Testis (tissue), 3 donors: ENCODE results near the gene TUBA4B. TPM values are rescaled to one million over a fixed set of nuclear protein-coding genes. Genes with fewer than 3 reads are reported as not detected.

ENCODE experiments used
- DNase-seq: peaks from one replicate; pipeline ENCODE4 v3.0.0-alpha.2; 2019
- H3K27ac ChIP-seq, 2 donors: fragments of 200-600 bp; sonication (generic); one replicate each; pipeline ENCODE4 v1.5.1; 2019
- H3K27me3 ChIP-seq: fragments of 200-600 bp; sonication (generic); one replicate; pipeline ENCODE4 v1.5.1; 2019
- H3K36me3 ChIP-seq: fragments of 200-600 bp; sonication (generic); one replicate; pipeline ENCODE4 v1.5.1; 2017; ENCODE audit warnings: low read depth; ENCODE audit errors: missing control alignments
- H3K4me1 ChIP-seq: fragments of 200-600 bp; sonication (generic); one replicate; pipeline ENCODE4 v1.5.1; 2019
- H3K4me3 ChIP-seq, 2 donors: fragments of 200-600 bp; sonication (generic); one replicate each; pipeline ENCODE4 v1.5.1; 2017 to 2019
- H3K9me3 ChIP-seq: fragments of 200-600 bp; sonication (generic); one replicate; pipeline ENCODE4 v1.5.1; 2017
- CTCF ChIP-seq, 3 experiments: fragments of 450-650 bp in 2 of 3; fragments of 200-600 bp in 1 of 3; sonication (generic) in 1 of 3; IDR thresholded peaks; one replicate each; pipeline ENCODE4 v1.5.1; 2016 to 2019; ENCODE audit warnings: antibody characterized with exemption in 3 of 3, mild to moderate bottlenecking in 2 of 3, moderate library complexity in 1 of 3
- POLR2A ChIP-seq: fragments of 450-650 bp; IDR thresholded peaks from one replicate; pipeline ENCODE4 v1.6.1; 2017; ENCODE audit warnings: antibody characterized with exemption, mild to moderate bottlenecking, moderate library complexity
- whole genome bisulfite sequencing, 2 donors: methylation state at CpG; one replicate each; pipeline ENCODE4 v1.1.5; 2018; 5-methylcytosine and 5-hydroxymethylcytosine counted together
- intact Hi-C: fragments of 100-400 bp; cut with DNase I; formaldehyde crosslinking; loops from one replicate; pipeline ENCODE4 v1.15.1; 2023; ENCODE audit warnings: low total_unique reads
- polyA plus RNA-seq: library from polyadenylated mRNA; stranded (reverse); fragments of 350-450 nt; fragmentation: Illumina TruSeq; extraction: RNeasy Lipid Tissue Mini Kit (QIAGEN cat#74804); gene quantifications from one replicate; pipeline ENCODE4 v1.2.3, GENCODE V29; 2014; ENCODE audit warnings: low read depth, low replicate concordance; ENCODE audit not compliant: insufficient read depth
- total RNA-seq, 2 donors: library from RNA; depleted of rRNA; stranded (reverse); fragments of >200 nt; gene quantifications; one replicate each; pipeline ENCODE4 v1.2.3, GENCODE V29; 2016

TUBA4B gene
- total and polyA plus RNA-seq, 3 donors from 2014 or later: 0.25 to 1.6 TPM; not detected in 1

- Histone ChIP-seq H3K9me3 (no peaks in the 10 kb centered on the region), H3K27ac (peak overlapping the region; percentile 91 to 94), H3K36me3 (no peaks in the 10 kb centered on the region), H3K4me3 (peak overlapping the region; percentile 94), H3K27me3 (no peaks in the 10 kb centered on the region), H3K4me1 (peaks cover 11% of the 10 kb centered on the region)
- intact Hi-C loops: no loop called here
- TF ChIP-seq POLR2A (no peak), CTCF (IDR thresholded peaks at IDR 0.05) (no peak)
- WGBS, 2 donors: 12 to 19% methylated on average over 6 of the region's 6 CpGs
- no peak for DNase-seq
Observed at GRCh38 chr2:219244789-219245147, 8.3 kb upstream of the TUBA4B start.

GRCh38 chr2:219245148-219245898 lies 7.7 kb upstream of the TUBA4B start, which contains the start of the genes GLB1L and STK16:
TSS of gene GLB1L (minus strand) at chr2:219245444. CDS start at chr2:219243573, 1,871 bp downstream.
TSS of gene STK16 (plus strand) at chr2:219245479. CDS start at chr2:219246000, 521 bp downstream.
- Histone ChIP-seq H3K9me3 (no peaks in the 10 kb centered on the region), H3K36me3 (no peaks in the 10 kb centered on the region), H3K27me3 (no peaks in the 10 kb centered on the region), H3K4me1 (peaks cover 11% of the 10 kb centered on the region), H3K27ac (peak within 1 kb of the TSS; percentile 91 to 94), H3K4me3 (peak within 1 kb of the TSS; percentile 94)
- no peak for TF ChIP-seq CTCF (IDR thresholded peaks at IDR 0.05)
- peak; percentile 19 for TF ChIP-seq POLR2A
- peak; percentile 94 for DNase-seq
- intact Hi-C loops: no loop called here
- WGBS, 2 donors: 0 to 1% methylated on average over 17 to 32 of the region's 46 CpGs

GRCh38 chr2:219245899-219246230 lies 7.2 kb upstream of the TUBA4B start:
- no peaks in the 10 kb centered on the region for H3K36me3 ChIP-seq
- H3K4me3 ChIP-seq: peak overlapping the region; percentile 94
- WGBS, 2 donors: 6 to 10% methylated on average over 10 of the region's 10 CpGs
- peak overlapping the region; percentile 91 to 94 for H3K27ac ChIP-seq
- TF ChIP-seq POLR2A (no peak), CTCF (IDR thresholded peaks at IDR 0.05) (no peak)
- no peaks in the 10 kb centered on the region for H3K27me3 ChIP-seq
- intact Hi-C loops: no loop called here
- H3K4me1 ChIP-seq: peaks cover 11% of the 10 kb centered on the region
- H3K9me3 ChIP-seq: no peaks in the 10 kb centered on the region
- no peak for DNase-seq

GRCh38 chr2:219246559-219246958 lies 6.5 kb upstream of the TUBA4B start:
- Histone ChIP-seq H3K4me3 (no peak overlapping the region), H3K9me3 (no peaks in the 10 kb centered on the region), H3K36me3 (no peaks in the 10 kb centered on the region), H3K4me1 (peaks cover 11% of the 10 kb centered on the region), H3K27me3 (no peaks in the 10 kb centered on the region), H3K27ac (no peak overlapping the region)
- intact Hi-C loops: no loop called here
- TF ChIP-seq CTCF (IDR thresholded peaks at IDR 0.05): no peak
- TF ChIP-seq POLR2A: no peak
- WGBS, 2 donors: 93 to 96% methylated on average over 10 of the region's 10 CpGs
- DNase-seq: no peak
